Eye (tissue), 1 donor: ENCODE results near the gene FN1.

Experiments used
- DNase-seq: peaks from one replicate; pipeline ENCODE4 v3.0.0-alpha.2; 2015

FN1 gene

DNA sequence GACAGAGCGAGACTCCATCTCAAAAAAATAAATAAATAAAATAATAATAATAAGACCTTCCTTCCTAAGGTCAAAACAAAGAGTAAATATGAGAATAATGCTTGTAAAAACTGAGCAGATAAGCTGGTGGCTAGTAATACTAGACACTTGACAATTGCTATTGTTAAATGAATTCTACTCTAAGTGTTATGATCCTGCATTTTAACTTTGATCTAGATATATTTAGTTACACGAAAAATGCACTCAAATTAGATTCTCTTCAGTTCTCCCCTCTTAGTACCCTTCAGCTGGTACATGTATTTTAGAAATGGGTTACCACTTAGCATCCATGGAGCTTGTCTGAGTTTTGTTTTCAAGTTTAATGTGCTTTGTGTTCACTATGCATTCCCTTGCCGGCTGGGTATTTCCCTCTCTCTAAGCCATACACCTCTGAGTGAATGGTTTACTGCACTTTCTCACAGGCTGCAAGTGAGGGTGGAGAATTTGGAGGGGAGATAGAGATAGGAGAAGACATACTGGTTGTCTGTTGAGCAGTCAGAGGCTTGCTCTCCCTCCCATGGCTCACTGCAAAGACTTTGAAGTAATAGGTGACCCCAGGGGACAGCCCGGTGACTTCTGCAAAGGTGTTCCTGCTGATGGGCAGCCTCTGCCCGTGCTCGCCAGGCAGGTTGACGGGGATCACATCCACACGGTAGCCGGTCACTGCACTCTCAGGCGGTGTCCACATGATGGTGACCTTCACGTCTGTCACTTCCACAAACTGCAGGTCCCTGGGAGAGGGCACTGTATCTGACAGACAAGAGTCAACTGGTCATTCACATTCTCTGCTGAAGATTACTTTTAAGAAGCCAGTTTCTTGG lies 29.9 kb downstream of the FN1 start:
- DNase-seq, result no peak

DNA sequence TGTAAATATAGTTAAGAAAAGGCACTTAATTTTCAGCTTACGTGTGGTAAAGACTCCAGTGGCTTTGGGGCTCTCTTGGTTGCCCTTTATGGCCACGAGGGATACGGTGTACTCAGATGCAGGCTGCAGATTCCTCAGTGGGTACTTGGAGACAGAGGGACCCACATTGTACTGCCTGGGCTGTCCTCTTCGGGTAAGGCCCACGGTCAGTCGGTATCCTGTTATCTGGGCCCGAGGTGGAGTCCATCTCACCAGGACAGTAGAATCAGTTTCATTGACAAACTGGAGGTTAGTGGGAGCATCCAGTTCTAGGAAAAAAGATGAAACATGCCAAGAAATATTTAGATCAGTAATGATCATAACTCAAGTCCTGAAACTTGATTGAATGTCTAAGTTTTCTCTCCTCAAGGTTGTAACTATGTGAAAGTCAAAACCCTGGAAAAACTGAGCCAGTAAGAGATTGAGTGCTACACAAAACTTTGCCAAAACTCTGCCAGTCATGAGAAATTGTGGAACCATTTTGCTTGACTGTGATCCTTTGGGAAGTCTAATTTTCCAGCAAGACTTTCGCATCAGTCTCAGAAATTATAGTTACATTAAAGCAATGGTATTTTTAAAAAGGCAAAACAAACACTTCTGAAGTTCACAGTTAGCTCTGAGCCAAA lies 31.4 kb downstream of the FN1 start:
- no peak for DNase-seq

DNA sequence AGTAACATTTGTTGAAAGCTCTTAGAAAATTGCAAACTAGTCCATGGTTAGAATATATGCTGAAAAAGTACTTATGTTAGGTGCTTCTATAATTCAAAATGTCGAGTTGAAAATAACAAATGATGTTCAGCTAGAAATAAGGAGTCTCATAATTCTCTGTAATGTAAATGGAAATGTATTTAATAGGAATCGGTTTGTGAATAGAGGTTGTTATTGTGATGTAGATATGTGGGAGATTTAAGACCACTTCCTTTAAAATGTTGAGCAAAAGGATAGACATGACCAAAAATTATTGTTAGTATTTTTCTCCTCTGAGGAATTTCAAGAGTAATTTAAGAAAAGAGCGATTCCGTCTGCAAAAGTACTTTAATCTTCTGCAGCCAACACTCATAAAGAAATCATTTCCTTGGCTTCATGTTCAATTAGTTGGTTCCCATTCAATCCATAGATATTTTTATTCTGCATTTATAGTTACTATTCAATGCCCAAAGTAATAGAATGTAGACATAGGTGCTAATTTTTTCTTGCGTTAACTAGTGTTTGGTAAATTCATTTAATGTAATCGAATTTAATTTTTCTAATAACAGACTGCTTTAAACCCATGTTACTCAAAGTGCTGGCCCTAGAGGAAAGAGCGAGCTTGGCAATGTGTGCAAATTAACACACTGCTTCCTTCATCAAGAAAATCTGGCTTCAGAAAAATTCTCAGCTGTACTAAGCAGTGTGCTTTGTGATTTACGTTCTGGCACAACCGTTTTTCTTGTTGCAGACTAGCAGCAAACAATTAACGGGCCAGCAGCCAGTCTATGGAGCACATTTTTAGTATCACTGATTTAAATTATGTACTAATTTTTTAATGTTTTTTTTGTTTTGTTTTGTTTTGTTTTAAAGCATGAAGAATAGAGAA lies 32.2 kb downstream of the FN1 start:
- no peak for DNase-seq

- DNase-seq, result peak; percentile 25
These were observed 33.9 kb downstream of the FN1 start for GRCh38 chr2:215401896-215402379.

- DNase-seq, result no peak
These were observed 36.7 kb downstream of the FN1 start for GRCh38 chr2:215399067-215399716.

DNA sequence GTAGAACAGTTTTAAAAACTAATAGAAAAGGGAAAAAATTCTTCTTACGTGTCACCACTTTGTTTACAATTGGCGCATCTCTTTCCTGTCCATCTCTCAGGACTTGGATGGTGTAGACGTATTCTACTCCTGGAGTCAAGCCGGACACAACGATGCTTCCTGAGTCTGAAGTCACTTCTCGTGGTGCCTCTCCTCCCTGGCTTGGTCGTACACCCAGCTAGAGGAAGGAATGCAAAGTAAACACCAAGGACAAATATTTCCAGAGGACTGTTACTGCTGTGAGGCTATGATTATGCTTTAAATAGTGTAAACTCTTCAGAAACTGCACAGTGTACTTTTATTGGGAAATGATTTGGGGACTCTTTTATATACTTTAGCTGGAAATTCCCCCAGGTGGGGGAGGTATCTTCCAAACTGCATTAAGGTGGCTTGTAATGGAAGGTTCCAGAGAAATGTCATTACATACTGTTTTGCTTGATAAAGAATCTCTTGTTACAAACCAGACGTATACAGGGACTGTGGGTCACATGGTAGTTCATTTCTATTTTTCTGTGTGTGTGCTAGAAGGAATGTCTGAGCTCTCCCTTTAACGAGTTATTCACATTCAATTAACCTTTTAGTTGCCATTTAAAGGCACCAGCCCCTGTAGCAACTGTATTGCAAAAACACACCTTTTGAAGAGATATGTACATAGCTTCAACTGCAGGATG lies 38.1 kb downstream of the FN1 start:
- DNase-seq, result no peak

GRCh38 chr2:215396595-215397313 lies 39.1 kb downstream of the FN1 start:
- no peak for DNase-seq

DNA sequence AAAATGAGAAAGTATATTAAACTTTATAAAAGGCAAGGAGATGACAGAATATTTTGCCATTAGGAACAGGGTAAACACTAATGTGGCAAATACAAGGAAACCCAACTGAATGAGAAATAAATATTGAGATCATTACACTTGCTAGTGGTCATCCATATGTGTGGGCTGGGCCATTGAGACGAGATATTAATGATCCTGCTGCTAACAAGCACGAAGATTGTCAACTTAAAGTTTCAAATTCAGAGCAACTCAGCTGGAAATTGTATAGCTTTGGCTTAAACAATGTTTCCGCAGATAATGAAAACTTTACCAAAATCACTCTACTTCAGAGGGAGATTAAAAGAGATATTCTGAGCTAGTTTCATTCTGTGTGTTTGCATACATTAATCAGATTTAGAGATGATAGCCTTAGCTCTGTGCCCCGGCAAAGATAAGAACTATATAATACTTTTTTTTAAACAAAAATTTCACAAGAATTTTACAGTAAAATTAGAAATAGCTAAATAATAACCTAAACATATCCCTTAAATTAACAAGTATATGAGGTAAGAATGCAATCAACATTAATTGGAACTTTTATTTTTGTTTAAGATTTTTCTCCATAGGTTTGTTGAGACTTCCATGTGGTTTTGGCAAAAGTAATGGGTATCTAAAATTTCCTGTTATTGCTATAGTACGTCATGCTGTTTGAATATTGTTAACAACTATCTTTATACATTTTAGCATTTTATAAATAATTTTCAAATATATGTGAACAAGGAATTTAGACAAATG lies 40.0 kb downstream of the FN1 start:
- no peak for DNase-seq

- no peak for DNase-seq
These were observed 41.6 kb downstream of the FN1 start for GRCh38 chr2:215394102-215394805.

DNA sequence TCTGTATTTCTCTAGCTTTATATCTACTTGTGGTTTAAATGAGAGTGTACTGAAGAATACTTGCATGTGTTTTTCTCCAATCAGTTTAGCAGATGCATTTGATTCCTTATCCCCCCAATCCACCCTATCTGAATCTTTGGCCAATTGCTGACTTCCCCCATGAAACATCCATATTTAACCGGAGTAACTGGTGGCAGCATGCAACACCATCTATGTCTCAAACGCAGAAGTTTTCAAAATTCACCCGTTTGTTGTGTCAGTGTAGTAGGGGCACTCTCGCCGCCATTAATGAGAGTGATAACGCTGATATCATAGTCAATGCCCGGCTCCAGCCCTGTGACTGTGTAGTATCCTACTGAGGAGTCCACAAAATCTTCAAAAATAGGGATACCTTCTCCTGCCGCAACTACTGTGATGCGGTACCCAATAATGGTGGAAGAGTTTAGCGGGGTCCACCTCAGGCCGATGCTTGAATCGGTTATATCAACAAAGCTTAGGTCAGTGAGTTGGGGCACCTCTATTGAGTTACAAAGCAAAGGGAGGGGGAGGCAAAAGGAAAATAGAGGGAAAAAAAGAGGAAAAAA lies 43.1 kb downstream of the FN1 start:
- no peak for DNase-seq

DNA sequence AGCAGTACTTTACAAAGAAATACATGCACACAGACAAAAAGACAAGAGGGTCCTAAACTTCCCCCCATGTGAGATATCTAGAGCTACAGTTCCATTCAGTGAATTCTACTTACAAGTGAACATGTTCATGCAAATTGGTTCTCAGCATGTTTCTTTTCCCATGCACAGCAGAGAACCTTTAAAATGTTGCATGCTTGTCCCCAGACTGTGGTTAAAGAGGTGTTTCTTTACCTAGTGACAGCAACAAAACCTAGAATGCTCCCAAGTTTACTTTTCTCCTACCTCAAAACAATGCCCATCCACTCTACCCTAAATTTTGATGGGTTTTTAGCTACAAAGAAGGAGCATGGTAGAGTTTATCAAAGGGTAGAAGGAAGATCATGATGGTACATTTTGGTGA lies 43.7 kb downstream of the FN1 start:
- no peak for DNase-seq

GRCh38 chr2:215391531-215391930 lies 44.3 kb downstream of the FN1 start:
- no peak for DNase-seq

- no peak for DNase-seq
These were observed 45.3 kb downstream of the FN1 start for GRCh38 chr2:215390550-215390913.

DNA sequence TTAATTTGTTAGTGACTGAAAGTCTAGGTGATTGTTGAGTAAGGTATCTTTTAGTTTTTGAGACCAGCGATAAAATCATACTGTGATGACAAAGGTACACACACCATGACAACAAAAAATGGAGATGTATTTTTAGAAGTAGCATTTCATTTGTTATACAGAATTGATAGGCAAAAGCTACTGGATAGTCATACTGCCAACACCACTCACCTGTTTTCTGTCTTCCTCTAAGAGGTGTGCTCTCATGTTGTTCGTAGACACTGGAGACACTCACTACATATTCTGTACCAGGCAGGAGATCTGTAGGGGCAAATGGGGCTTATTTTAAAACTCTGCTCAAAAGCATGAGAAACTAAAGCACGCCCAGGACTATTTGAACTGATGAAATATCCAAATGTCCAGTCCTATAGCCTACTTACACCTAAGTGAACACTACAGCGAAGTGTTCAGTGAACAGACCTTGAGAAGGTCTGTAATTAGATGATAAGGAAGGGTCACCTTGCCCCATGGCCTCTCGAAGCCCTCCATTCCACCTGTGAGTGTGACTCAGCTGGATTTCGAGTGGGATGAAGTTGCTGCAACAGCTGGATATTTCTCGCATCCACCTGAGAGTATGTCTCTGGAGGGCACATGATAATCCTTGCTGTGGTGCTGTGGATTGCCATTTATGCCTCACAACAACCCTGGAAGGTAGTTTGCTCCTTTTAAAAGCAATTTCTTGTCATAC lies 47.7 kb downstream of the FN1 start:
- no peak for DNase-seq

DNA sequence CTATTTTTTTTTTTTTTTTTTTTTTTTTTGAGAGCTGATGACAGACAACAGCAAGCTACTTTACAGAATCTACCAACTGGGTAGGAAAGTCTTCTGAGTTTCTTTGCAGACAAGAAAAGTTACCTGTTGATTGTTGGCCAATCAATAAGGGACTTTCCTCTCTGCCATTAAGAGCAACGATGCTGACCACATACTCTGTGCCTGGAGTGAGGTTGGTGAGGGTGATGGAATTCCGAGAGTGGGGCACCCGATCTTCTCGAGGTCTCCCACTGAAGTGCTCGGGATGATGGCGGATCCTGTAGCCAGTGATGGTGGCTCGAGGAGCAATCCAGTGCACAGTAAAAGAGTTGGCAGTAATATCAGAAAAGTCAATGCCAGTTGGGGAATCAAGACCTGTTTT lies 49.3 kb downstream of the FN1 start:
- no peak for DNase-seq

- no peak for DNase-seq
These were observed 51.2 kb downstream of the FN1 start for GRCh38 chr2:215384710-215385109.

GRCh38 chr2:215383652-215384279 lies 52.1 kb downstream of the FN1 start:
- no peak for DNase-seq

DNA sequence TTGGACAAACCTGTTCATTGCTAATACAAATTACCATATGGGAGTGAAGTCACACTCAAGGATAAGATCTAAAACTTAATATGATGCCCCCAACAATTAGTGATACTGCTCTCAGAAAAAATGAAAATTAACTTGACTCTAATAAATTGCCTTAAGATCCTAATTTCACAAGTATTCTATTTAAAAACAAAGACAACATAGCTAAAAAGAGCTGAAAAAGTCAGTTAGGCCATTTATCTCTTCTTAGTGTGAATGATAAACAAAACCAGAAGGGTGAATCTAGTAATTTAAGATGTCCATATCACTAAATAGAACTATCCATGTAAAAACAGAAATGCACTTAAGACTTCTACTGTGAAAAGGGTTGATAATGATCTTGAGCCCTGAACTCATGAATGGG lies 53.4 kb downstream of the FN1 start:
- DNase-seq, result no peak
